HFFc6 (cell line): ENCODE results near the gene EFNA2. TPM values are rescaled to one million over a fixed set of nuclear protein-coding genes. Genes with fewer than 3 reads are reported as not detected.
"Not testable (repeated sequence)": the region's sequence is repeated elsewhere in the genome, so short reads cannot be mapped to it uniquely, and the experiment has no call there.

ENCODE experiments used
- DNase-seq: peaks from one replicate; pipeline ENCODE4 v3.0.0-alpha.2; 2018
- H3K27ac Mint-ChIP-seq: 2 replicates; pipeline ENCODE4 v1.8.0; 2020; ENCODE audit warnings: mild to moderate bottlenecking, mixed read lengths
- H3K27me3 Mint-ChIP-seq: 2 replicates; pipeline ENCODE4 v1.8.0; 2021; ENCODE audit warnings: mild to moderate bottlenecking, moderate library complexity, mixed read lengths; ENCODE audit not compliant: insufficient read depth
- H3K36me3 Mint-ChIP-seq: 2 replicates; pipeline ENCODE4 v1.8.0; 2021; ENCODE audit warnings: low read depth, mixed read lengths
- H3K4me1 Mint-ChIP-seq: 2 replicates; pipeline ENCODE4 v1.8.0; 2020; ENCODE audit warnings: low read depth, mixed read lengths
- H3K4me3 Mint-ChIP-seq: 2 replicates; pipeline ENCODE4 v1.8.0; 2020; ENCODE audit warnings: mild to moderate bottlenecking, moderate library complexity, mixed read lengths
- H3K9me3 Mint-ChIP-seq: 2 replicates; pipeline ENCODE4 v1.8.0; 2020; ENCODE audit warnings: mild to moderate bottlenecking, mixed read lengths
- CTCF ChIP-seq: fragments of 200-600 bp; sonication (generic); IDR thresholded peaks from 2 replicates; pipeline ENCODE4 v1.5.0; 2021; ENCODE audit warnings: antibody characterized with exemption, mild to moderate bottlenecking
- total RNA-seq, 6 experiments: library from RNA; stranded (reverse); fragmentation: NEBNext Ultra II Directional; extraction: Animal tissue kit (Norgen Biotek cat#: 25700); gene quantifications; 2 replicates in 1 of 6; 3 replicates in 5 of 6; pipeline ENCODE4 v1.2.3, GENCODE V29; 2021

EFNA2 gene
- total RNA-seq, 6 experiments from 2014 or later, result not detected

GRCh38 chr19:1317274-1318003 is 31.8 kb downstream of the EFNA2 start:
- H3K27ac Mint-ChIP-seq, result no peak overlapping the region
- no peaks in the 10 kb centered on the region for H3K4me1 Mint-ChIP-seq
- H3K27me3 Mint-ChIP-seq, result peaks cover 14% of the 10 kb centered on the region
- no peak overlapping the region for H3K4me3 Mint-ChIP-seq
- no peak for DNase-seq
- no peaks in the 10 kb centered on the region for H3K36me3 Mint-ChIP-seq
- H3K9me3 Mint-ChIP-seq, result no peaks in the 10 kb centered on the region
- no peak for TF ChIP-seq CTCF

GRCh38 chr19:1318678-1319471 is 33.2 kb downstream of the EFNA2 start:
- TF ChIP-seq CTCF, result no peak

GRCh38 chr19:1320282-1320650 is 34.6 kb downstream of the EFNA2 start:
- H3K27ac Mint-ChIP-seq, H3K4me1 Mint-ChIP-seq, H3K36me3 Mint-ChIP-seq, H3K4me3 Mint-ChIP-seq, H3K9me3 Mint-ChIP-seq, DNase-seq: not testable (repeated sequence)
- H3K27me3 Mint-ChIP-seq, result peaks cover 19% of the 10 kb centered on the region

More at GRCh38 chr19:1318678-1319471, 33.2 kb downstream of the EFNA2 start:
- no peaks in the 10 kb centered on the region for H3K4me1 Mint-ChIP-seq
- no peak overlapping the region for H3K27ac Mint-ChIP-seq
- no peak overlapping the region for H3K4me3 Mint-ChIP-seq
- H3K36me3 Mint-ChIP-seq, result no peaks in the 10 kb centered on the region
- no peak for DNase-seq
- H3K9me3 Mint-ChIP-seq, result no peaks in the 10 kb centered on the region
- H3K27me3 Mint-ChIP-seq, result peaks cover 19% of the 10 kb centered on the region

- no peak overlapping the region for H3K27ac Mint-ChIP-seq
- peaks cover 19% of the 10 kb centered on the region for H3K27me3 Mint-ChIP-seq
- DNase-seq, result no peak
- no peak overlapping the region for H3K4me3 Mint-ChIP-seq
- peaks cover 6% of the 10 kb centered on the region; the same call in 1 of the 2 replicates for H3K4me1 Mint-ChIP-seq
- H3K36me3 Mint-ChIP-seq, result no peaks in the 10 kb centered on the region
- TF ChIP-seq CTCF, result no peak
- H3K9me3 Mint-ChIP-seq, result no peaks in the 10 kb centered on the region
These were observed 35.9 kb downstream of the EFNA2 start for GRCh38 chr19:1321539-1321938.

GRCh38 chr19:1322198-1322981 is 36.7 kb downstream of the EFNA2 start:
- no peak for DNase-seq
- H3K4me3 Mint-ChIP-seq, result no peak overlapping the region
- H3K36me3 Mint-ChIP-seq, result no peaks in the 10 kb centered on the region
- H3K27ac Mint-ChIP-seq, result no peak overlapping the region
- H3K9me3 Mint-ChIP-seq, result no peaks in the 10 kb centered on the region
- peaks cover 6% of the 10 kb centered on the region; the same call in 1 of the 2 replicates for H3K4me1 Mint-ChIP-seq
- peaks cover 16% of the 10 kb centered on the region for H3K27me3 Mint-ChIP-seq
- TF ChIP-seq CTCF, result no peak
